GM12872 (cell line): ENCODE measurements around the gene BTC.

ENCODE experiments used
- TF ChIP-seq, protein P1 (sequence below): IDR thresholded peaks from 3 replicates; pipeline ENCODE4 v1.5.1; 2011; ENCODE audit warnings: low read depth, mild to moderate bottlenecking, low read length, moderate library complexity; ENCODE audit not compliant: insufficient read depth

Gene BTC, protein sequence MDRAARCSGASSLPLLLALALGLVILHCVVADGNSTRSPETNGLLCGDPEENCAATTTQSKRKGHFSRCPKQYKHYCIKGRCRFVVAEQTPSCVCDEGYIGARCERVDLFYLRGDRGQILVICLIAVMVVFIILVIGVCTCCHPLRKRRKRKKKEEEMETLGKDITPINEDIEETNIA

DNA sequence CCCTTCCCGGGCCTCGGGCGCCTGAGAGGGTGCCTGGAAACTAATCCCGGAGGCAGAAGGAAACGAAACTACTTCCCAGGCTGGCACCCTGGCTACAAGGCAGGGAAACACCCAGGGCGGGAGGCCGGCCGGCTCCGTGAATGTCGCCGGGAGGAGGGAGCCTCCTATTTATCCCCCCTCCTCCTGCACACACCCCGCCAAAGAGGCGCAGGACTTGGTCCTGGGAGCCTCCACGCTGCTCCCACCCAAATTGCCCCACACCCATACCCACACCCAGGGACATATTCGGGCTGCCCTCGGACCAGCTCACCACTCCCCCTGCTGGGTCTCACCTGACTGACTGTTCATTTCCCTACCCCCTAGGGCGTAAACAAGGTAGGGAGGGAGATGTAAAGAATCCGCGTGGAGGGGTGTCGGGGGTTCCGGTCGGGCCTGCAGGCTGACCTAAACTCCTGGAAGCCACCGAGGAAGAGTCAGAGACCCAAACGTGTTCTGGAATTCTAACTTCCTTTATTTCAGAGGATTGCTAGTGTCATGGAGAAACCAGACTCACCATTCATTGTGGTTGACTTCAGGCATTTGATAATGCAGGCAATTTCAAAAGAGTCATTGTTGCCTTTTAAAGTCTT, at the start of gene BTC:
Gene BTC, minus strand, starts transcription at position 142 of the 629 bp plus-strand sequence. CDS start 198 bp downstream, outside the sequence.
- TF ChIP-seq, protein P1, sequence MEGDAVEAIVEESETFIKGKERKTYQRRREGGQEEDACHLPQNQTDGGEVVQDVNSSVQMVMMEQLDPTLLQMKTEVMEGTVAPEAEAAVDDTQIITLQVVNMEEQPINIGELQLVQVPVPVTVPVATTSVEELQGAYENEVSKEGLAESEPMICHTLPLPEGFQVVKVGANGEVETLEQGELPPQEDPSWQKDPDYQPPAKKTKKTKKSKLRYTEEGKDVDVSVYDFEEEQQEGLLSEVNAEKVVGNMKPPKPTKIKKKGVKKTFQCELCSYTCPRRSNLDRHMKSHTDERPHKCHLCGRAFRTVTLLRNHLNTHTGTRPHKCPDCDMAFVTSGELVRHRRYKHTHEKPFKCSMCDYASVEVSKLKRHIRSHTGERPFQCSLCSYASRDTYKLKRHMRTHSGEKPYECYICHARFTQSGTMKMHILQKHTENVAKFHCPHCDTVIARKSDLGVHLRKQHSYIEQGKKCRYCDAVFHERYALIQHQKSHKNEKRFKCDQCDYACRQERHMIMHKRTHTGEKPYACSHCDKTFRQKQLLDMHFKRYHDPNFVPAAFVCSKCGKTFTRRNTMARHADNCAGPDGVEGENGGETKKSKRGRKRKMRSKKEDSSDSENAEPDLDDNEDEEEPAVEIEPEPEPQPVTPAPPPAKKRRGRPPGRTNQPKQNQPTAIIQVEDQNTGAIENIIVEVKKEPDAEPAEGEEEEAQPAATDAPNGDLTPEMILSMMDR: peak; percentile 26; the same call in 1 of the 3 replicates

DNA sequence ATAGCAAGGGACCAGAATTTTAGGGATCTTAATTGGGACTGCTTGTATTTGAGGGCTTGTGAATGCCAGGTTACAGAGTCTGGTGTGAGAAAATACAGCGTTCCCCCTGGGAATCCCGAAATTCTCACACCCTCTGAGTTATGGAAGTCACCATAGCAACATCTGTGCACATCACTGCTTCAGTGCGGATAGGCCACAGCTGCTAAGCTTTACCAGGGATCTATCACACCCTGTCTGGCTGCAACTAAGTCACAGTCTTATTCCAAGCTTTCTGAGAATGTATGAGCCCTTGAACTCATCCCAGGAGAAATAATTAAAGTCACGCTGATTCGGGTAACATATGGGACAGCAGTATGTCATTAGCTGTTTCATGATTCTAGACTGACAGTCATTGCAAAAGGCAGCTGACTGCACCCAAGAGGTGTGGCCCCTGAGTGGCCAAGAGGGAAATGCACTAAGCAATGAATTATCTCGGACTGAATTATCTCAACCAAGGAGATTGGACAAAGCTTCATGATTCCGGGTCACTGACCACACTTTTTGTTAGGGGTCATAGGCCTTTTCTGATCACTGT, 46.7 kb upstream of the BTC start:
- TF ChIP-seq, protein P1: no peak

DNA sequence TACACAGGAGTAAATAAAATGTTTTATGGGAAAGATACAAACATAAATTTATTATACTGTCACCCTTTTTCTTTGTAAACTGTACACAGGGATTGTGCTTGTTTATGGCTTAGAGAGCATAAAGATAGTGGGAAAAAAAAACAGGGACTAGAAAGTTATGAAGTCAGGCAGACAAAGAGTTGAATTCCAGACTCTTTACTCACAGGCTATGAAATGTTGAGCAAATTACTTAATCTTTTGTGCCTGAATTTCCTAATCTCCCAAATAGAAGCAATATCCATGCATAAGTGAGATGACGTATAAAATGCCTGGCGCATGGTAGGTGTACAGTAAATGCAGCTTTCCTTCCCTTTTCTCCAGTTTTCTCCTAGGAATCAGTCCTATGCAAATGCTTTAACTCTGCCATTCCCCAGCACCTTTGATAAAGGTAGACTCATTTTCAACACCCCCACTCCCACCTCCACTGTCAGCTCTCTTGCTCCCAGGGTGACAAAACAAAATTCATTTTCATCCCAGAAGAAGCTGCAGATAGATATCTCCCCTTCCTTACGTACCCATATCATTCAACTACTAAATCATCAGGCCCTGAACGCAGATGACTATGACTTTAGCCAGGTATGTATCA, 44.5 kb upstream of the BTC start:
- TF ChIP-seq, protein P1: no peak

DNA sequence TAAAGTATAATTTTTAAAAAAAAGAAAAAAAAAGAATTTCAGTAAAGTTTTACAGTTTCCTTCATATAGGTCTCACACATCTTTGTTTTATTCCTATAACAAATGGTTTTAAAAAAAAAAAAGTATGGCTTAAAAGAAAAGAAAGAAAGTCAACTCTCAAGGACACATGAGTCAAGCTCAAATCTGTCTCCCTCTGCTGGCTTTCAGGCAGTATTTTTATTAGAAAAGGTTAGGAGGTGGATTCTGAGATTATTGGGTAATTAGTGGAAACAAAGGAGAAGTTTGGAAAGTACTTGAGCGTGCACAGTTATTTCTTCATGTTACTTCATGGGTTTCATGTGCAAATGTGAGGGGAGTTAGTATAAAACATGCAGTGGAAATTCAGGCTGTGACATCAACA, 36.6 kb upstream of the BTC start:
- TF ChIP-seq, protein P1: peak; percentile 29; the same call in 2 of the 3 replicates

DNA sequence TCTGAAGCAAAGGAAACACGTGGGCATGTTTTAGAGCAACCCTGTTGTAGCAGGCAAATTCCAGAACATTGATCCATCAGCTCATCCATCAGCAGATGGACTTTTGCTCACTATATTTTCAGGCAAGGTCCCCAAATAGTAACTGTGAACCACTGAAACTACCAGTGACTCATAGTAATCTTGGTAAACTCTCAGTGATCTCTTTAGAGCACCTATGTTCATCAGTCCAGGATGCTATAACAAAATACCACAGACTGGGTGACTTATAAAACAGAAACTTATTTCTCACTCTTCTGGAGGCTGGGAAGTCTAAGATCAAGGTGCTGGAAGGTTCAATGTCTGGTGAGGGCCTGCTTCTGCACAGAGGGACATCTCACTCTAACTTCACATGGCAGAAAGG, 28.9 kb upstream of the BTC start:
- TF ChIP-seq, protein P1: no peak

DNA sequence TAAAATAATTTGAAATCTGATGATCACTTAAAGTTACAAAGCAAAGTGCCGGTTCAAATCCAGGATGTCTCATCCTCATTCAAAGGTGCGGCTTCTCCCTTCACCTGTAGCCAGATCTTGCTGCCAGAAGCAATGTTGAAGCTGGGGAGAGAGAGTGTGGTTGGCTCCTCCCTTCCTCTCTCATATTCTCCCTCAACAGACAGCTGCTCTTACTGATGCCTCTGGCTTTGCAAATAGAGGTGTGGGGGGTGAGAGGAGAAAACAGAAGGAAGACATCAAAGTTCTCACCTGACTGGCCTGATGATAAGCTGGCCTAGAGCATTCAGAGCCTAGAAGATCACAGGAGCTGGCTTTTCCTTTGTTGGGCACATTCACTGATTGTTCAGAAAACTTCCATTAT, 28.3 kb upstream of the BTC start:
- TF ChIP-seq, protein P1: no peak

DNA sequence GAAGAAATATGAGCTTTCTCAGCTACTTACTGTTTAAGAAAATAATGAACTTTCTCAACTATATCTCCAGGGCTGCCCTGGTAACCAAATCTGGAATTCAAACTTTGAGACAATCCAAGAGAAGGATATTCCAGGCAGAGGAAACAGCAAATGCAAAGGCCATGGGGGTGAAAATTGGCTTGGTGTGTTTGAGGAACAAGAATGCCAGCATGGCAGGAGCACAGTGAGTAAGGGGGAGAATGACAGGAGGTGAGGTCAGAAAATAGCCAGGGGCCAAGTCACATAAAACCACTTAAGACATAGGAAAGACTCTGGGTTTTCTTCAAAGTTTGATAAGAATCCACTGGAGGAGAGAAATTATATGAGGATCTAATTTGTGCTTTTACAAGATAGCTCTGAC, 27.2 kb upstream of the BTC start:
- TF ChIP-seq, protein P1: no peak
